ENCODE results near the gene DCLK2.

GRCh38 chr4:150141756-150142155 lies 63.5 kb downstream of the DCLK2 start:
- no peak for TF ChIP-seq POLR2A (IDR thresholded peaks at IDR 0.05)
- TF ChIP-seq, protein P1, sequence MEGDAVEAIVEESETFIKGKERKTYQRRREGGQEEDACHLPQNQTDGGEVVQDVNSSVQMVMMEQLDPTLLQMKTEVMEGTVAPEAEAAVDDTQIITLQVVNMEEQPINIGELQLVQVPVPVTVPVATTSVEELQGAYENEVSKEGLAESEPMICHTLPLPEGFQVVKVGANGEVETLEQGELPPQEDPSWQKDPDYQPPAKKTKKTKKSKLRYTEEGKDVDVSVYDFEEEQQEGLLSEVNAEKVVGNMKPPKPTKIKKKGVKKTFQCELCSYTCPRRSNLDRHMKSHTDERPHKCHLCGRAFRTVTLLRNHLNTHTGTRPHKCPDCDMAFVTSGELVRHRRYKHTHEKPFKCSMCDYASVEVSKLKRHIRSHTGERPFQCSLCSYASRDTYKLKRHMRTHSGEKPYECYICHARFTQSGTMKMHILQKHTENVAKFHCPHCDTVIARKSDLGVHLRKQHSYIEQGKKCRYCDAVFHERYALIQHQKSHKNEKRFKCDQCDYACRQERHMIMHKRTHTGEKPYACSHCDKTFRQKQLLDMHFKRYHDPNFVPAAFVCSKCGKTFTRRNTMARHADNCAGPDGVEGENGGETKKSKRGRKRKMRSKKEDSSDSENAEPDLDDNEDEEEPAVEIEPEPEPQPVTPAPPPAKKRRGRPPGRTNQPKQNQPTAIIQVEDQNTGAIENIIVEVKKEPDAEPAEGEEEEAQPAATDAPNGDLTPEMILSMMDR (IDR thresholded peaks at IDR 0.05) = no peak

Measured in ovary (tissue), 3 donors.